H1 (cell line): ENCODE data around the gene MGLL. TPM values are rescaled to one million over a fixed set of nuclear protein-coding genes. Genes with fewer than 3 reads are reported as not detected.

Experiments
- CTCF ChIA-PET: fragments of 300-600 bp; sonication (Branson Sonifier 250); formaldehyde crosslinking; loops from one replicate; lab custom pipeline; 2021; ENCODE audit not compliant: partially characterized antibody; lab: Charles Lee
- POLR2A ChIA-PET: fragments of 300-600 bp; sonication (Branson Sonifier 250); formaldehyde crosslinking; loops from one replicate; lab custom pipeline; 2021; ENCODE audit warnings: inconsistent platforms; ENCODE audit not compliant: partially characterized antibody; lab: Charles Lee
- DNase-seq, 2 experiments: peaks; one replicate each; pipeline versions ENCODE4 v3.0.0 to v3.0.0-alpha.2; 2010 to 2022; ENCODE audit warnings: low spot score in 2 of 2, low read depth in 1 of 2, mixed read lengths in 1 of 2
- FAIRE-seq: peaks from 2 replicates; lab custom pipeline; 2011; peaks lifted over from hg19 to GRCh38; lab: Jason Lieb, UNC
- H2AFZ ChIP-seq: 2 replicates; pipeline ENCODE4 v1.8.1; 2012; ENCODE audit warnings: low read length, inconsistent platforms
- H2AK5ac ChIP-seq: 2 replicates; pipeline ENCODE4 v1.6.1; 2013; ENCODE audit warnings: low read depth, low read length
- H2BK120ac ChIP-seq: replicated peaks from 2 replicates; pipeline ENCODE3; 2013; ENCODE audit warnings: low read depth, low read length, inconsistent platforms
- H2BK12ac ChIP-seq: 2 replicates; pipeline ENCODE4 v1.6.1; 2013; ENCODE audit warnings: low read depth, low read length
- H2BK15ac ChIP-seq: 2 replicates; pipeline ENCODE4 v1.6.1; 2013; ENCODE audit warnings: low read length
- H2BK20ac ChIP-seq: 2 replicates; pipeline ENCODE4 v1.6.1; 2013; ENCODE audit warnings: low read length
- H2BK5ac ChIP-seq: 2 replicates; pipeline ENCODE4 v1.6.1; 2013; ENCODE audit warnings: low read depth, low read length
- H3K14ac ChIP-seq: 2 replicates; pipeline ENCODE4 v1.6.1; 2013; ENCODE audit warnings: inconsistent platforms; ENCODE audit not compliant: insufficient read length
- H3K18ac ChIP-seq: 2 replicates; pipeline ENCODE4 v1.6.1; 2013; ENCODE audit warnings: low read length; ENCODE audit errors: extremely low read depth
- H3K23ac ChIP-seq: 2 replicates; pipeline ENCODE4 v1.6.1; 2013; ENCODE audit warnings: inconsistent platforms; ENCODE audit not compliant: insufficient read length
- H3K23me2 ChIP-seq: 2 replicates; pipeline ENCODE4 v1.6.1; 2013; ENCODE audit warnings: low read depth, low read length
- H3K27ac ChIP-seq: 2 replicates; pipeline ENCODE4 v1.6.1; 2011; ENCODE audit warnings: low read depth, low read length, inconsistent platforms
- H3K27me3 ChIP-seq, 4 experiments: replicated peaks in 1 of 4; 1 replicate in 1 of 4; 2 replicates in 3 of 4; pipeline versions ENCODE4 v1.6.1 to v1.8.1; 2011 to 2013; ENCODE audit warnings: low read length in 3 of 4, mild to moderate bottlenecking in 3 of 4, inconsistent platforms in 2 of 4, mixed read lengths in 2 of 4, moderate library complexity in 1 of 4; ENCODE audit not compliant: control insufficient read depth in 3 of 4, insufficient read depth in 3 of 4; ENCODE audit errors: extremely low read depth in 1 of 4
- H3K36me3 ChIP-seq, 4 experiments: 2 replicates each; pipeline versions ENCODE4 v1.6.1 to v1.8.1; 2011 to 2013; ENCODE audit warnings: mild to moderate bottlenecking in 4 of 4, low read length in 3 of 4, moderate library complexity in 2 of 4, control low read depth in 1 of 4, inconsistent platforms in 1 of 4; ENCODE audit not compliant: insufficient read depth in 4 of 4, control insufficient read depth in 2 of 4
- H3K4ac ChIP-seq: replicated peaks from 2 replicates; pipeline ENCODE3; 2013; ENCODE audit warnings: low read length, low read depth, mixed read lengths, inconsistent platforms; ENCODE audit not compliant: insufficient read length
- H3K4me1 ChIP-seq, 4 experiments: replicated peaks in 1 of 4; 1 replicate in 1 of 4; 2 replicates in 3 of 4; pipeline versions ENCODE4 v1.6.1 to v1.8.1; 2011 to 2013; ENCODE audit warnings: low read length in 3 of 4, inconsistent platforms in 2 of 4, mixed read lengths in 1 of 4; ENCODE audit not compliant: insufficient read depth in 4 of 4, control insufficient read depth in 3 of 4
- H3K4me2 ChIP-seq, 2 experiments: 2 replicates each; pipeline versions ENCODE4 v1.6.1 to v1.8.1; 2011 to 2013; ENCODE audit warnings: low read depth in 2 of 2, low read length in 2 of 2, control low read depth in 1 of 2, inconsistent platforms in 1 of 2, mild to moderate bottlenecking in 1 of 2; ENCODE audit not compliant: insufficient read depth in 1 of 2
- H3K4me3 ChIP-seq, 4 experiments: fragments of 200-600, 300-600 bp in 1 of 4; sonication (generic), shearing (Covaris generic), sonication (Bioruptor Twin) in 1 of 4; 2 replicates each; pipeline versions ENCODE4 v1.5.1 to v1.8.1; 2011 to 2016; ENCODE audit warnings: low read length in 4 of 4, low read depth in 3 of 4, control low read depth in 2 of 4, inconsistent platforms in 2 of 4, mild to moderate bottlenecking in 2 of 4, mixed read lengths in 1 of 4, moderate library complexity in 1 of 4; ENCODE audit not compliant: insufficient read depth in 2 of 4; ENCODE audit errors: extremely low read depth in 1 of 4
- H3K56ac ChIP-seq: replicated peaks from 2 replicates; pipeline ENCODE3; 2013; ENCODE audit warnings: low read depth, mild to moderate bottlenecking, mixed read lengths, low read length, inconsistent platforms; ENCODE audit not compliant: insufficient read length
- H3K79me1 ChIP-seq: 2 replicates; pipeline ENCODE4 v1.6.1; 2013; ENCODE audit warnings: low read depth, low read length, control low read depth
- H3K79me2 ChIP-seq, 2 experiments: 2 replicates each; pipeline versions ENCODE4 v1.6.1 to v1.8.1; 2012 to 2013; ENCODE audit warnings: low read length in 2 of 2, mild to moderate bottlenecking in 2 of 2, inconsistent platforms in 1 of 2; ENCODE audit not compliant: insufficient read depth in 2 of 2, control insufficient read depth in 1 of 2
- H3K9ac ChIP-seq, 4 experiments: replicated peaks in 1 of 4; 1 replicate in 1 of 4; 2 replicates in 3 of 4; pipeline versions ENCODE4 v1.6.1 to v1.8.1; 2011 to 2013; ENCODE audit warnings: low read depth in 3 of 4, low read length in 3 of 4, control low read depth in 2 of 4, mild to moderate bottlenecking in 2 of 4, moderate library complexity in 2 of 4, inconsistent platforms in 1 of 4; ENCODE audit errors: extremely low read depth in 1 of 4
- H3K9me3 ChIP-seq, 2 experiments: 2 replicates each; pipeline versions ENCODE4 v1.6.1 to v1.8.1; 2012 to 2013; ENCODE audit warnings: mild to moderate bottlenecking in 2 of 2, moderate library complexity in 2 of 2, control low read depth in 1 of 2, inconsistent platforms in 1 of 2, low read depth in 1 of 2, low read length in 1 of 2, mixed read lengths in 1 of 2; ENCODE audit not compliant: insufficient read depth in 2 of 2
- H4K20me1 ChIP-seq, 2 experiments: replicated peaks in 1 of 2; 2 replicates each; pipeline versions ENCODE3 to v1.8.1; 2011 to 2013; ENCODE audit warnings: inconsistent platforms in 2 of 2, low read length in 2 of 2, mild to moderate bottlenecking in 1 of 2; ENCODE audit not compliant: insufficient read depth in 2 of 2, control insufficient read depth in 1 of 2
- H4K5ac ChIP-seq: 2 replicates; pipeline ENCODE4 v1.6.1; 2013; ENCODE audit warnings: low read length, low read depth, mixed read lengths, inconsistent platforms; ENCODE audit not compliant: insufficient read length
- H4K8ac ChIP-seq: 2 replicates; pipeline ENCODE4 v1.8.0; 2013; ENCODE audit warnings: mild to moderate bottlenecking, moderate library complexity, low read length, inconsistent platforms; ENCODE audit not compliant: insufficient read depth; ENCODE audit errors: extremely low read depth
- H4K91ac ChIP-seq: replicated peaks from 2 replicates; pipeline ENCODE3; 2013; ENCODE audit warnings: low read length, mixed read lengths, inconsistent platforms; ENCODE audit not compliant: insufficient read length
- HDAC6 ChIP-seq: IDR thresholded peaks from one replicate; pipeline ENCODE4 v1.7.1; 2012; ENCODE audit warnings: low read depth, mild to moderate bottlenecking, inconsistent platforms, low read length, moderate library complexity
- RNF2 ChIP-seq: fragments of 200-900, 300-1000 bp; sonication (generic); IDR thresholded peaks from 2 replicates; pipeline ENCODE4 v1.7.1; 2016; ENCODE audit warnings: borderline replicate concordance, low read depth, mild to moderate bottlenecking, antibody characterized with exemption, low read length; ENCODE audit not compliant: poor library complexity, severe bottlenecking; ENCODE audit errors: missing control alignments
- SRF ChIP-seq: IDR thresholded peaks from 2 replicates; pipeline ENCODE4 v1.6.1; 2011; ENCODE audit warnings: mild to moderate bottlenecking, low read depth, low read length, moderate library complexity
- TAF7 ChIP-seq: optimal IDR thresholded peaks from 2 replicates; pipeline ENCODE3; 2011; ENCODE audit warnings: low read depth, mild to moderate bottlenecking, inconsistent platforms, low read length, moderate library complexity, borderline replicate concordance
- ZNF274 ChIP-seq: IDR thresholded peaks from 2 replicates; pipeline ENCODE4 v1.7.0; 2012; ENCODE audit warnings: low read length, borderline replicate concordance; ENCODE audit errors: extremely low read depth
- WGBS, 2 experiments: shearing (Covaris generic) in 1 of 2; methylation state at CpG; one replicate each; pipeline versions ENCODE4 v1.1.6 to v1.1.7; 2013 to 2015; ENCODE audit warnings: low lambda C conversion rate in 2 of 2, mixed read lengths in 2 of 2, inconsistent platforms in 1 of 2, low coverage in 1 of 2, missing lambda C conversion rate in 1 of 2; ENCODE audit not compliant: insufficient replicate concordance in 2 of 2, insufficient coverage in 1 of 2, insufficient read length in 1 of 2; ENCODE audit errors: extremely low coverage in 1 of 2, missing lambda C conversion rate in 1 of 2; 5-methylcytosine and 5-hydroxymethylcytosine counted together
- polyA plus RNA-seq, 7 experiments: library from polyadenylated mRNA; depleted of rRNA in 3 of 7; stranded (reverse) in 5 of 7; unstranded in 2 of 7; fragments of >200 nt in 5 of 7; fragments of 200-250 nt in 2 of 7; gene quantifications; 1 replicate in 5 of 7; 2 replicates in 1 of 7; 4 replicates in 1 of 7; pipeline versions ENCODE4 v1.2.1 to v1.2.3, GENCODE V29; 2011 to 2013; ENCODE audit warnings: missing spikeins in 2 of 7, mixed read lengths in 2 of 7
- total RNA-seq: library from RNA; stranded (reverse); fragmentation: NEBNext Ultra II Directional; extraction: Animal tissue kit (Norgen Biotek cat#: 25700); gene quantifications from 2 replicates; pipeline ENCODE4 v1.2.1, GENCODE V29; 2021

Gene MGLL
- total and polyA plus RNA-seq, 2 of the 8 experiments (the other 6 are each of a cell fraction or from before 2014, with no cell fraction given) = 0.05 to 0.34 TPM

DNA sequence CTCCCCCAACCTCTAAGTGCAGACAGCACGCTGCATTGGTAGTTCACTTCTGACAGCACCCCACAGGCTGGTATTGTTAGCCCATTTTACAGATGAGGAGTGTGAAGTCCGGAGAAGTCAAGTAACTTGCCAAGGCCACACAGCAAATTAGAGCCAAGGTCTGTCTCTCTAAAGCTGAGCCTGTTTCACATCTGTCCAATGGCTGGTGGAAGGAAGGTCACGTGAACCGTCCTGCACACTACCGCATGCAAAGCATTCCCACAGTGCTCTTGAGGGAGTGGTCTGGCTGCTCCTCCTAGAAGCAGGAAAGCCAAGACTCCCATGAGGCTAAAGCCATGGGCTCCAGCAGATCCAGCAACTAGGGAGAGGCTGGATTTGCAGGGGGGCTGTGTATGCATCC is 50.0 kb downstream of the MGLL start:
- CTCF ChIA-PET = no interaction called here

More for the DNA sequence above, 50.0 kb downstream of the MGLL start:
- H3K4me3 ChIP-seq = no peak overlapping the region
- H3K14ac ChIP-seq = no peak overlapping the region
- H3K79me1 ChIP-seq = no peaks in the 10 kb centered on the region
- peaks cover 0 to 5% of the 10 kb centered on the region in 2 experiments; a peak in 1 of 4 replicates for H3K9me3 ChIP-seq
- H2BK20ac ChIP-seq = no peak overlapping the region
- WGBS, 2 experiments = 86% methylated on average over 5 of the region's 5 CpGs; no CpG with 5 or more reads in 1 of the 2 experiments
- no peak overlapping the region for H3K4me2 ChIP-seq
- H3K23ac ChIP-seq = no peak overlapping the region
- H3K27ac ChIP-seq = no peak overlapping the region
- FAIRE-seq (no peak), DNase-seq (no peak)
- H3K36me3 ChIP-seq = no peaks in the 10 kb centered on the region
- H2AK5ac ChIP-seq = no peak overlapping the region
- no peak overlapping the region for H3K56ac ChIP-seq
- H3K23me2 ChIP-seq = no peaks in the 10 kb centered on the region; the same call in 1 of the 2 replicates
- H2BK5ac ChIP-seq = no peak overlapping the region
- no peak overlapping the region for H3K4ac ChIP-seq
- H4K91ac ChIP-seq = no peak overlapping the region
- H4K5ac ChIP-seq = no peak overlapping the region
- H2BK12ac ChIP-seq = no peak overlapping the region
- H2BK120ac ChIP-seq = no peak overlapping the region
- H2BK15ac ChIP-seq = no peak overlapping the region
- no peak overlapping the region for H3K9ac ChIP-seq
- POLR2A ChIA-PET = no interaction called here
- H3K4me1 ChIP-seq = no peaks in the 10 kb centered on the region; a peak in 1 of 7 replicates
- no peak overlapping the region for H2AFZ ChIP-seq
- no peaks in the 10 kb centered on the region for H3K79me2 ChIP-seq
- H4K20me1 ChIP-seq = no peaks in the 10 kb centered on the region
- no peaks in the 10 kb centered on the region for H3K27me3 ChIP-seq
- H3K18ac ChIP-seq = no peak overlapping the region
- no peak overlapping the region for H4K8ac ChIP-seq
- TF ChIP-seq RNF2 = no peak
- no peak for TF ChIP-seq HDAC6
- no peak for TF ChIP-seq ZNF274
- TF ChIP-seq SRF = no peak
- TF ChIP-seq TAF7 = no peak
